Stimulated activated CD4-positive, alpha-beta T cell treated with anti-CD3 and anti-CD28 coated beads, Interleukin-4, amount 100 ng/mL, for 24 hours (primary cell): ENCODE results near the gene SAP25.
"Not testable (repeated sequence)": the region's sequence is repeated elsewhere in the genome, so short reads cannot be mapped to it uniquely, and the experiment has no call there.

Experiments
- DNase-seq: peaks from one replicate; pipeline ENCODE4 v3.0.0-alpha.2; 2020

SAP25 gene

DNA sequence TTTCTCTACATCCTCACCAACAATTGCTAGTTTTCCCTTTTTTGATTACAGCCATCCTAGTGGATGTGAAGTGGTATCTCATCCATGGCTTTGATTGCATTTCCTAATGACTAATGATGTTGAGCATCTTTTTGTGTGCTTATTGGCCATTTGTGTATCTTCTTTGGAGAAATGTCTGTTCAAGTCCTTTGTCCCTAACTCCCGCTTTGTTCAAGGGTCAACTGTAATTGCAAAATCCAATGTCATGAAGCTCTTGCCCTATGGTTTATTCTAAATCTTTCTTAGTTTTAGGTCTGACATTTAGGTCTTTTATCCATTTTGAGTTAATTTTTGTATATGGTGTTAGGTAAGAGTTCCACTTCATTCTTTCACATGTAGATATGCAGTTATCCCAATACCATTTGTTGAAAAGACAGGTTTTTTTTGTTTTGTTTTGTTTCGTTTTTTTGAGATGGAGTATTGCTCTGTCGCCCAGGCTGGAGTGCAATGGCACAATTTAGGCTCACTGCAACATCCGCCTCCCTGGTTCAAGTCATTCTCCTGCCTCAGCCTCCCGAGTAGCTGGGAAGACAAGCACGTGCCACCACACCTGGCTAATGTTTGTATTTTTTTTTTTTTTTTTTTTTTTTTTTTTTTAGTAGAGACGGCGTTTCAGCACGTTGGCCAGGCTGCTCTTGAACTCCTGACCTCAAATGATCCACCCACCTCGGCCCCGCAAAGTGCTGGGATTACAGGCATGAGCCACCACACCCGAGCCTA, 45.4 kb downstream of the SAP25 start:
- DNase-seq, result not testable (repeated sequence)

GRCh38 chr7:100523192-100523591, 50.5 kb downstream of the SAP25 start:
- DNase-seq, result not testable (repeated sequence)
